Neuronal stem cell (in vitro differentiated cells): ENCODE data around the gene ZNF584.

Experiments used
- DNase-seq: peaks from one replicate; pipeline ENCODE4 v3.0.0-alpha.2; 2013; ENCODE audit warnings: low spot score
- H2AFZ ChIP-seq: one replicate; pipeline ENCODE4 v1.6.1; 2013; ENCODE audit warnings: mild to moderate bottlenecking, low read length, inconsistent platforms
- H2AK5ac ChIP-seq: 2 replicates; pipeline ENCODE4 v1.6.1; 2013; ENCODE audit warnings: low read depth, mild to moderate bottlenecking, inconsistent platforms, low read length, moderate library complexity, mixed read lengths
- H2BK120ac ChIP-seq: 2 replicates; pipeline ENCODE4 v1.6.1; 2013; ENCODE audit warnings: low read depth, mild to moderate bottlenecking, inconsistent platforms, low read length, moderate library complexity, mixed read lengths
- H2BK12ac ChIP-seq: one replicate; pipeline ENCODE4 v1.6.1; 2013; ENCODE audit warnings: low read length, inconsistent platforms
- H2BK15ac ChIP-seq: 2 replicates; pipeline ENCODE4 v1.6.1; 2013; ENCODE audit warnings: mild to moderate bottlenecking, low read length, inconsistent platforms, mixed read lengths
- H2BK5ac ChIP-seq: one replicate; pipeline ENCODE4 v1.6.1; 2013; ENCODE audit warnings: inconsistent platforms, mild to moderate bottlenecking, low read length, moderate library complexity
- H3K14ac ChIP-seq: one replicate; pipeline ENCODE4 v1.6.1; 2013; ENCODE audit warnings: low read length, inconsistent platforms
- H3K18ac ChIP-seq: 2 replicates; pipeline ENCODE4 v1.6.1; 2013; ENCODE audit warnings: low read length, inconsistent platforms
- H3K23ac ChIP-seq: 2 replicates; pipeline ENCODE4 v1.6.1; 2013; ENCODE audit warnings: low read depth, mild to moderate bottlenecking, mixed read lengths, low read length, inconsistent platforms; ENCODE audit not compliant: poor library complexity
- H3K27ac ChIP-seq: replicated peaks from 3 replicates; pipeline ENCODE4 v1.5.1; 2013; ENCODE audit warnings: low read length, inconsistent platforms
- H3K27me3 ChIP-seq, 3 experiments: 2 replicates each; pipeline ENCODE4 v1.6.1; 2013; ENCODE audit warnings: low read length in 3 of 3, mild to moderate bottlenecking in 2 of 3, inconsistent platforms in 1 of 3, low read depth in 1 of 3, mixed read lengths in 1 of 3, moderate library complexity in 1 of 3; ENCODE audit not compliant: control insufficient read depth in 3 of 3, insufficient read depth in 3 of 3
- H3K36me3 ChIP-seq, 2 donors: replicated peaks in 1 of 2; 2 replicates each; pipeline ENCODE4 v1.6.1; 2013; ENCODE audit warnings: low read length in 2 of 2; ENCODE audit not compliant: control insufficient read depth in 2 of 2, insufficient read depth in 2 of 2
- H3K4ac ChIP-seq: 2 replicates; pipeline ENCODE4 v1.6.1; 2013; ENCODE audit warnings: inconsistent platforms, mild to moderate bottlenecking, low read length, moderate library complexity
- H3K4me1 ChIP-seq, 2 donors: 1 replicate in 1 of 2; 2 replicates in 1 of 2; pipeline ENCODE4 v1.6.1; 2013; ENCODE audit warnings: low read length in 2 of 2, low read depth in 1 of 2; ENCODE audit not compliant: control insufficient read depth in 2 of 2, insufficient read depth in 1 of 2
- H3K4me2 ChIP-seq: one replicate; pipeline ENCODE4 v1.6.1; 2013; ENCODE audit warnings: mild to moderate bottlenecking, low read length, inconsistent platforms; ENCODE audit not compliant: insufficient read depth, poor library complexity, severe bottlenecking
- H3K4me3 ChIP-seq, 2 donors: 2 replicates each; pipeline ENCODE4 v1.5.1; 2013; ENCODE audit warnings: low read length in 2 of 2, mild to moderate bottlenecking in 2 of 2, inconsistent platforms in 1 of 2, moderate library complexity in 1 of 2
- H3K79me1 ChIP-seq: one replicate; pipeline ENCODE4 v1.6.1; 2013; ENCODE audit warnings: low read depth, mild to moderate bottlenecking, inconsistent platforms, low read length, moderate library complexity
- H3K9ac ChIP-seq: one replicate; pipeline ENCODE4 v1.6.1; 2013; ENCODE audit warnings: mild to moderate bottlenecking, low read depth, low read length, inconsistent platforms; ENCODE audit not compliant: poor library complexity
- H3K9me3 ChIP-seq, 2 donors: replicated peaks in 1 of 2; 2 replicates each; pipeline versions ENCODE3 to v1.6.1; 2013; ENCODE audit warnings: low read length in 2 of 2, mild to moderate bottlenecking in 2 of 2, inconsistent platforms in 1 of 2, low read depth in 1 of 2, mixed read lengths in 1 of 2, moderate library complexity in 1 of 2; ENCODE audit not compliant: control insufficient read depth in 2 of 2, insufficient read depth in 1 of 2
- H4K8ac ChIP-seq: one replicate; pipeline ENCODE4 v1.6.1; 2013; ENCODE audit warnings: low read depth, mild to moderate bottlenecking, inconsistent platforms, low read length, moderate library complexity
- H4K91ac ChIP-seq: one replicate; pipeline ENCODE4 v1.6.1; 2013; ENCODE audit warnings: low read length, low read depth, mild to moderate bottlenecking, inconsistent platforms; ENCODE audit not compliant: poor library complexity
- WGBS, 2 donors: extraction: QIAGEN DNeasy Blood & Tissue Kit; methylation state at CpG; one replicate each; pipeline ENCODE4 v1.1.7; 2013; ENCODE audit warnings: missing lambda C conversion rate in 2 of 2, mixed read lengths in 1 of 2; ENCODE audit not compliant: insufficient read length in 2 of 2, insufficient replicate concordance in 1 of 2; ENCODE audit errors: extremely low coverage in 2 of 2; 5-methylcytosine and 5-hydroxymethylcytosine counted together

The ZNF584 gene

DNA sequence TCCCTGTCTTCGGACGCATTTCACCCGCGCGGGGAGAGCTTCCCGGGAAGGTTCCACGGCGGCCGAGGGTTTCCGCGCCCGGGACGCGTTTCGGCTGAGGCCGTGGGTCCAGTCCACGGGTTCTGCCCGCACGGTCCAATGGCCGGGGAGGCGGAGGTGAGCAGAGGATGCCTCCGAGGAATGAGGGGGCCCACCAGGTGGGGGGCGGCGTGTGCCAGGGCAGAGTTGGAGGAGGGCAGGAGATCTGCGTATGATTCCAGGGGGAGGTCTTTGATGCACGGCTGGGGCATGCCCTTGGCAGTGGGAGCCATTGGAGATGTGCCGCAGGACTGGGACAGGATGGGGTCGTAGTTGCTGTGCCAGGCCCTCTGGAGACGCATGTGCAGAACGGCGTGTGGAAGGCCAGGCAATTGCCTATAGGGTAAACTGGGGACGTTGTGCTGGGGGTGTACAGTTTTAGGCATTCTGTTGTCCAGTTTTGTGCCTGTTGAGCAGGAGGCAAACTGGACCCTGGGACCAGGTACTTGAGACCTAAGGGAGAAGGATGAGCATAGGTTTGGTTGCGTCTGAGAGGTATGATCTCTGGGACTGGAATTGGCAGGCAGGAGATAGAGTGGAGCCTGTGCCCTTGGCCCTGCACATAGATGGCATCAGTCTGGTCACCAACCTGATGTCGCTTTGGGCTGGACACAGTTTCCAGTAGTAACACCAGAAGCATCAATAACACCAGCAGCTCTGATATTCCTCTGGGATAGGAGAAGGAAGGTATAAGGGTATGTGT, 751 bp downstream of the ZNF584 start:
- WGBS, 2 donors = no CpG with 5 or more reads among the region's 34 CpGs
- H3K4me1 ChIP-seq = peaks cover 13 to 18% of the 10 kb centered on the region in 2 donors

GRCh38 chr19:58416604-58417003, 8.2 kb downstream of the ZNF584 start:
- H2BK120ac ChIP-seq = no peak overlapping the region
- H3K4me3 ChIP-seq = no peak overlapping the region
- H3K23ac ChIP-seq = no peak overlapping the region
- no peak overlapping the region for H2AFZ ChIP-seq
- no peak overlapping the region for H3K18ac ChIP-seq
- H3K4me2 ChIP-seq = no peak overlapping the region
- no peak for DNase-seq
- H4K91ac ChIP-seq = no peak overlapping the region
- H3K9me3 ChIP-seq = peaks cover 18% of the 10 kb centered on the region in 2 donors
- WGBS, 2 donors = no CpG with 5 or more reads among the region's 5 CpGs
- H3K4me1 ChIP-seq = no peaks in the 10 kb centered on the region
- no peak overlapping the region for H3K14ac ChIP-seq
- no peaks in the 10 kb centered on the region for H3K27me3 ChIP-seq
- H2BK5ac ChIP-seq = no peak overlapping the region
- H3K36me3 ChIP-seq = peaks cover 38 to 61% of the 10 kb centered on the region in 2 donors
- no peak overlapping the region for H2BK12ac ChIP-seq
- no peak overlapping the region for H2BK15ac ChIP-seq
- no peak overlapping the region for H2AK5ac ChIP-seq
- no peak overlapping the region for H4K8ac ChIP-seq
- no peak overlapping the region for H3K4ac ChIP-seq
- H3K27ac ChIP-seq = no peak overlapping the region
- no peak overlapping the region for H3K9ac ChIP-seq
- no peaks in the 10 kb centered on the region for H3K79me1 ChIP-seq

More for the DNA sequence above, 751 bp downstream of the ZNF584 start:
- peak overlapping the region; percentile 87 for H2BK120ac ChIP-seq
- peak overlapping the region; percentile 34 for H2BK12ac ChIP-seq
- peak overlapping the region; percentile 93 for H2AK5ac ChIP-seq
- peak overlapping the region; percentile 84 to 97 for H3K4me3 ChIP-seq
- H2BK15ac ChIP-seq = no peak overlapping the region
- peak overlapping the region; percentile 99 for H3K18ac ChIP-seq
- no peaks in the 10 kb centered on the region for H3K9me3 ChIP-seq
- no peak overlapping the region for H4K91ac ChIP-seq
- peak overlapping the region; percentile 94 for H3K14ac ChIP-seq
- H3K27me3 ChIP-seq = no peaks in the 10 kb centered on the region
- peak overlapping the region; percentile 93 for H2AFZ ChIP-seq
- peaks cover 0 to 3% of the 10 kb centered on the region in 2 donors for H3K36me3 ChIP-seq
- peak overlapping the region; percentile 95 for H3K4me2 ChIP-seq
- H3K23ac ChIP-seq = peak overlapping the region; percentile 97
- no peak for DNase-seq
- no peak overlapping the region for H3K4ac ChIP-seq
- no peak overlapping the region for H3K27ac ChIP-seq
- H4K8ac ChIP-seq = peak overlapping the region; percentile 96
- peaks cover 8% of the 10 kb centered on the region for H3K79me1 ChIP-seq
- peak overlapping the region; percentile 99 for H3K9ac ChIP-seq
- peak overlapping the region; percentile 95 for H2BK5ac ChIP-seq

- no peak overlapping the region for H3K4me2 ChIP-seq
- no peak overlapping the region for H2BK12ac ChIP-seq
- no peak overlapping the region for H4K8ac ChIP-seq
- H4K91ac ChIP-seq = no peak overlapping the region
- DNase-seq = no peak
- H3K79me1 ChIP-seq = no peaks in the 10 kb centered on the region
- H2AFZ ChIP-seq = no peak overlapping the region
- H3K23ac ChIP-seq = no peak overlapping the region
- H2AK5ac ChIP-seq = no peak overlapping the region
- no peak overlapping the region for H2BK5ac ChIP-seq
- peaks cover 18% of the 10 kb centered on the region in 2 donors for H3K9me3 ChIP-seq
- H3K4ac ChIP-seq = no peak overlapping the region
- no peak overlapping the region for H3K4me3 ChIP-seq
- no peak overlapping the region for H3K9ac ChIP-seq
- no CpG with 5 or more reads among the region's 7 CpGs for WGBS, 2 donors
- H3K4me1 ChIP-seq = no peaks in the 10 kb centered on the region
- no peak overlapping the region for H3K14ac ChIP-seq
- H3K27ac ChIP-seq = no peak overlapping the region
- no peaks in the 10 kb centered on the region for H3K27me3 ChIP-seq
- peaks cover 38 to 66% of the 10 kb centered on the region in 2 donors for H3K36me3 ChIP-seq
- no peak overlapping the region for H2BK15ac ChIP-seq
- no peak overlapping the region for H2BK120ac ChIP-seq
- H3K18ac ChIP-seq = no peak overlapping the region
Measured at GRCh38 chr19:58417071-58417470, 8.6 kb downstream of the ZNF584 start.

DNA sequence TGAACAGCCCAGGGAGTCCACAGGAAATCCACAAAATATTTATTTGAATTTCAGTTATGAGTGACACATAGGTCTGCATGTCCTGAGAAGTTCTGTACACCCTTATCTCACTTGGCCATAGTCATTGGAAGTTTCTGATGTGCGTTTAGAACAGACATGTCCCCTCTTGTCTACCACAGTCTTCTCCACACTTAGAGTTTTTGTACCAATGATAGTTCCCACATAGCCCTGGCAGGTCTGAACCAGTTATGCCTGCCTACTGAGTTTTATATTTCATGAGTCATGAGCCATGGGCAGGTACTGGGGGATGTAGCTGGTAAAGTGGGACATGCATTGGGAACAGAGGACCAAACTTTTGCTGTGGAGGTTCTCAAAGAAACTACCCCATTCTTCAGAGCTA, 20.2 kb downstream of the ZNF584 start:
- Histone ChIP-seq H2BK12ac (no peak overlapping the region), H2BK120ac (no peak overlapping the region), H3K4ac (no peak overlapping the region), H3K18ac (no peak overlapping the region), H3K9me3 (peaks cover 52 to 62% of the 10 kb centered on the region in 2 donors), H3K36me3 (peaks cover 17 to 43% of the 10 kb centered on the region in 2 donors), H3K27ac (no peak overlapping the region), H2AK5ac (no peak overlapping the region), H2BK5ac (no peak overlapping the region), H3K9ac (no peak overlapping the region), H4K8ac (no peak overlapping the region), H3K79me1 (no peaks in the 10 kb centered on the region), H3K4me1 (no peaks in the 10 kb centered on the region), H3K23ac (no peak overlapping the region), H4K91ac (no peak overlapping the region), H3K4me3 (no peak overlapping the region), H2AFZ (no peak overlapping the region), H3K4me2 (no peak overlapping the region), H3K14ac (no peak overlapping the region), H2BK15ac (no peak overlapping the region), H3K27me3 (no peaks in the 10 kb centered on the region)
- no peak for DNase-seq
- WGBS, 2 donors = no CpG with 5 or more reads among the region's 1 CpG
